Kidney (tissue), 14 donors: ENCODE results near the gene MYDGF. TPM values are rescaled to one million over a fixed set of nuclear protein-coding genes. Genes with fewer than 3 reads are reported as not detected.

Experiments
- DNase-seq, 5 donors: peaks; one replicate each; pipeline ENCODE4 v3.0.0-alpha.2; 2013 to 2020
- FAIRE-seq: peaks from 2 replicates; lab custom pipeline; 2012; peaks lifted over from hg19 to GRCh38; lab: Jason Lieb, UNC
- H3K27ac ChIP-seq, 2 donors: one replicate each; pipeline ENCODE4 v1.7.0; 2013; ENCODE audit warnings: low read depth in 2 of 2, low read length in 2 of 2, inconsistent platforms in 1 of 2
- H3K27me3 ChIP-seq: one replicate; pipeline ENCODE4 v1.7.1; 2013; ENCODE audit warnings: low read length, inconsistent platforms; ENCODE audit not compliant: control insufficient read depth, insufficient read depth
- H3K36me3 ChIP-seq, 3 donors: one replicate each; pipeline versions ENCODE4 v1.7.0 to v1.7.1; 2013; ENCODE audit warnings: low read length in 3 of 3, control low read depth in 1 of 3, inconsistent platforms in 1 of 3; ENCODE audit not compliant: insufficient read depth in 3 of 3, control insufficient read depth in 2 of 3
- H3K4me1 ChIP-seq, 3 donors: one replicate each; pipeline versions ENCODE4 v1.7.0 to v1.7.1; 2013; ENCODE audit warnings: low read length in 3 of 3, inconsistent platforms in 1 of 3, low read depth in 1 of 3; ENCODE audit not compliant: control insufficient read depth in 2 of 3, insufficient read depth in 2 of 3
- H3K4me3 ChIP-seq, 3 donors: one replicate each; pipeline versions ENCODE4 v1.7.0 to v1.8.1; 2013; ENCODE audit warnings: low read length in 3 of 3, control low read depth in 1 of 3, inconsistent platforms in 1 of 3
- H3K9ac ChIP-seq, 3 donors: one replicate each; pipeline versions ENCODE4 v1.7.0 to v1.7.1; 2013; ENCODE audit warnings: low read length in 3 of 3, control low read depth in 1 of 3, inconsistent platforms in 1 of 3
- H3K9me3 ChIP-seq, 3 donors: one replicate each; pipeline versions ENCODE4 v1.7.0 to v1.7.1; 2013; ENCODE audit warnings: low read length in 3 of 3, control low read depth in 1 of 3, inconsistent platforms in 1 of 3; ENCODE audit not compliant: control insufficient read depth in 2 of 3, insufficient read depth in 1 of 3
- intact Hi-C: fragments of 100-400 bp; cut with DNase I; formaldehyde crosslinking; loops from one replicate; pipeline ENCODE4 v1.11.1; 2022
- polyA plus RNA-seq: library from polyadenylated mRNA; stranded (reverse); fragments of 350-450 nt; fragmentation: Illumina TruSeq; extraction: RNeasy Lipid Tissue Mini Kit (QIAGEN cat#74804); gene quantifications from one replicate; pipeline ENCODE4 v1.2.3, GENCODE V29; 2014; ENCODE audit warnings: low read depth, low replicate concordance; ENCODE audit not compliant: insufficient read depth
- total RNA-seq: library from RNA; stranded (reverse); fragmentation: NEBNext Ultra II Directional; extraction: Animal tissue kit (Norgen Biotek cat#: 25700); gene quantifications from one replicate; pipeline ENCODE4 v1.2.1, GENCODE V29; 2021
- TF ChIP-seq, protein P1 (sequence below): IDR thresholded peaks from 3 replicates; pipeline ENCODE4 v1.5.1; 2012; ENCODE audit warnings: mild to moderate bottlenecking, moderate library complexity, borderline replicate concordance; ENCODE audit not compliant: insufficient read depth; ENCODE audit errors: extremely low read depth
- donor health status: control.
- donor health status: control.
- donor health status: control.
- donor health status: control.
- donor health status: control.
- donor health status: DM: yes; HTN: yes; CAD: no.
- donor health status: Normal renal cell carcinoma (clear cell type).

Gene MYDGF
- total and polyA plus RNA-seq, 2 donors from 2014 or later: 75.8 to 85.5 TPM

DNA sequence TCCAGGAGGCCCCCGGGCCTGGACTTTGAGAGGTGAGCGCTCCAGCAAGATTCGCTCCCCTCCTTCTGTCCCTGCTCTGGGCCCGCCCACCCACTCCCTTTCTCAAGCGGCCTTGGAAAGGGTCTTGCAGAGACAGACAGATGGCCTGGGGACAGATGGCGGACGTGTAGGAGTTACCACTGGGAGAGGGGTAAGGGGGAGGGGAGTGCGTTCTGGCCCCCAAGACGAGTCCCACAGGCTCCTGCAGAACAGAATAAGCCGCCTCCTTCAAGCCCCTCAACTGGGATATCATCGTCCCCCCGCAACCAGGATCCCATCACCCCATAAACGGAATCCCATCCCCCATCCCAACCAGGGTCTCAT, 34.4 kb downstream of the MYDGF start:
- Histone ChIP-seq H3K9ac (peak overlapping the region in 1 of 3 donors; percentile 61), H3K4me3 (peak overlapping the region; percentile 34 to 59 (median 36)), H3K27me3 (no peaks in the 10 kb centered on the region), H3K36me3 (no peaks in the 10 kb centered on the region), H3K9me3 (no peaks in the 10 kb centered on the region), H3K27ac (no peak overlapping the region), H3K4me1 (peaks cover 0 to 19% (median 4%) of the 10 kb centered on the region in 3 donors)
- DNase-seq (peak in 3 of 5 donors; percentile 29 to 79 (median 43)), FAIRE-seq (no peak)
- intact Hi-C loops: loop anchor here (10.0 kb wide), 1 partner anchor 71 kb away; no protein-coding TSS in a partner anchor
- TF ChIP-seq, protein P1, sequence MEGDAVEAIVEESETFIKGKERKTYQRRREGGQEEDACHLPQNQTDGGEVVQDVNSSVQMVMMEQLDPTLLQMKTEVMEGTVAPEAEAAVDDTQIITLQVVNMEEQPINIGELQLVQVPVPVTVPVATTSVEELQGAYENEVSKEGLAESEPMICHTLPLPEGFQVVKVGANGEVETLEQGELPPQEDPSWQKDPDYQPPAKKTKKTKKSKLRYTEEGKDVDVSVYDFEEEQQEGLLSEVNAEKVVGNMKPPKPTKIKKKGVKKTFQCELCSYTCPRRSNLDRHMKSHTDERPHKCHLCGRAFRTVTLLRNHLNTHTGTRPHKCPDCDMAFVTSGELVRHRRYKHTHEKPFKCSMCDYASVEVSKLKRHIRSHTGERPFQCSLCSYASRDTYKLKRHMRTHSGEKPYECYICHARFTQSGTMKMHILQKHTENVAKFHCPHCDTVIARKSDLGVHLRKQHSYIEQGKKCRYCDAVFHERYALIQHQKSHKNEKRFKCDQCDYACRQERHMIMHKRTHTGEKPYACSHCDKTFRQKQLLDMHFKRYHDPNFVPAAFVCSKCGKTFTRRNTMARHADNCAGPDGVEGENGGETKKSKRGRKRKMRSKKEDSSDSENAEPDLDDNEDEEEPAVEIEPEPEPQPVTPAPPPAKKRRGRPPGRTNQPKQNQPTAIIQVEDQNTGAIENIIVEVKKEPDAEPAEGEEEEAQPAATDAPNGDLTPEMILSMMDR: no peak

DNA sequence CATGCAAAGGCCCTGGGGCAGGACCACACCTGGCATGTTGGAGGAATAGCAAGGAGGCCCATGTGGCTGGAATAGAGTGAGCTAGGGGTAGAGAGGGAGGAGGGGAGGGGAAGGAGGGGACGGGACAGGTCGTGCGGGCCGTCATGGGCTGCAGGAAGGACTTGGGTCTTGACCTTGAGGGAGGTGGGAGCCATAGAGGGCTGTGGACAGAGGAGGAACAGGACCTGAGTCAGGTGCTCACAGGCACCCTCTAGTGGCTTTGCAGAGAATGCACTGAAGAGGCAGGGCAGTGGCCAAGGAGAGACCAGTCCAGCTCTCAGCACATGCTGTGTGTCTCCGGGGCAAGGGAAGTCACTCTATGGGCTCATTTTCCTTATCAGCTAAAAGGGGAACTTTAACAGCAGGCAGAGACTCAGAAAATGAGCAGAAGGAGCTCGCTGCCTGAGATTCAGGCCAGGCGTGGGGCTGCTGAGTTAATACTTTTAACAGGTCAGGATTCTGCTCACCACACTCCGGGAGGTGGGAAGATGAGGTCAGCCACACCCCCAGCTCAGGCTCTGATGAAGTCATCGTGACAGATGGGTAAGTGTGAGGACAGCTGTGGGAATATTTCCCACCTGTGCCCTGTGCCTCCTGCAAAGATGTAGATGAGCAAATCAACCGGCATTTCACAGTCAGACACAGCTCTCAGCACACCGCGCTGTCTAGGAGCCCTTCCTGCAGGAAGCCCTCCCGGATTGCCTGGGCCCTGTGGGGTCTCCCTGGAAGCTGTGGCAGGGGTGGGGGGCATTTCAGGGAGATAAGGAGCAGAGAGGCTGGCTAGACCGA, 36.8 kb downstream of the MYDGF start:
- peak in 4 of 5 donors; percentile 39 to 77 (median 56) for DNase-seq
- TF ChIP-seq, protein P1: peak; percentile 67
- no peaks in the 10 kb centered on the region for H3K27me3 ChIP-seq
- H3K9me3 ChIP-seq: no peaks in the 10 kb centered on the region
- intact Hi-C loops: loop anchor here (10.0 kb wide), 1 partner anchor 69 kb away; no protein-coding TSS in a partner anchor
- no peaks in the 10 kb centered on the region for H3K36me3 ChIP-seq
- no peak overlapping the region for H3K4me3 ChIP-seq
- no peak overlapping the region for H3K9ac ChIP-seq
- no peak for FAIRE-seq
- peaks cover 0 to 9% (median 4%) of the 10 kb centered on the region in 3 donors for H3K4me1 ChIP-seq
- no peak overlapping the region for H3K27ac ChIP-seq

DNA sequence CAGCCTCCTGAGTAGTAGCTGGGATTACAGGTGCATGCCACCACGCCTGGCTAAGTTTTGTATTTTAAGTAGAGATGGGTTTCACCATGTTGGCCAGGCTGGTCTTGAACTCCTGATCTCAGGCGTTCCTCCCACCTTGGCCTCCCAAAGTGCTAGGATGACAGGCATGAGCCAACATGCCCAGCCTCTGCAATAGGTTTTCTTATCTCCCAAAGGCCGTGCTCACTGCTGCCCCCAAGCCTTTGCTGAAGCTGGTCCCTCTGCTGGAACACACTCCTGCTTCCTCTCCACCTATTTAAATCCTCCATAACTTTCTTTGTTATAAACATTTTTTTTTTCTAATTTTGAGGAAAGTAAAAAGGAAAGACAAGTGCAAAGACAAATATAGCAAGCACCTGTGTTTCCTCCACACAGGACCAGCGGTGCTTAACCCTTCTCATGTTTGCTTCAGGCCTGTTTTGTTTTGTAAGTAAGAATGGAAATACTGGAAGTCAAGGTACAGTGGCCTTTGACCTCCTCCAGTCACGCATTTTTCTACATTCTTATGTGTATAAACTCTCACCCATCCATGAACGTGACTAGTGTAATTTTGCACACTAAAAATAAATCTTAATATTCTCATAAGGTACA, 45.3 kb downstream of the MYDGF start:
- intact Hi-C loops: no loop called here
- no peaks in the 10 kb centered on the region for H3K4me1 ChIP-seq
- H3K36me3 ChIP-seq: no peaks in the 10 kb centered on the region
- FAIRE-seq (no peak), DNase-seq (no peak)
- no peaks in the 10 kb centered on the region for H3K9me3 ChIP-seq
- H3K27ac ChIP-seq: no peak overlapping the region
- TF ChIP-seq, protein P1: no peak
- no peak overlapping the region for H3K9ac ChIP-seq
- no peaks in the 10 kb centered on the region for H3K27me3 ChIP-seq
- no peak overlapping the region for H3K4me3 ChIP-seq
